Hepatocyte (in vitro differentiated cells): ENCODE results near the gene DYRK2.

Experiments
- EZH2 ChIP-seq: fragments of 200-600 bp; sonication (generic); IDR thresholded peaks from 2 replicates; pipeline ENCODE4 v1.6.1; 2016; ENCODE audit warnings: antibody characterized with exemption, mild to moderate bottlenecking, borderline replicate concordance
- EZH2phosphoT487 ChIP-seq: fragments of 200-600 bp; sonication (generic); IDR thresholded peaks from one replicate; pipeline ENCODE4 v1.6.1; 2018; ENCODE audit warnings: antibody characterized with exemption, mild to moderate bottlenecking, low read depth, moderate library complexity; ENCODE audit not compliant: unreplicated experiment, severe bottlenecking
- TF ChIP-seq, protein P1 (sequence below): fragments of 200-600 bp; sonication (generic); IDR thresholded peaks from 2 replicates; pipeline ENCODE4 v1.5.1; 2016; ENCODE audit warnings: antibody characterized with exemption, mild to moderate bottlenecking; ENCODE audit not compliant: poor library complexity

DNA sequence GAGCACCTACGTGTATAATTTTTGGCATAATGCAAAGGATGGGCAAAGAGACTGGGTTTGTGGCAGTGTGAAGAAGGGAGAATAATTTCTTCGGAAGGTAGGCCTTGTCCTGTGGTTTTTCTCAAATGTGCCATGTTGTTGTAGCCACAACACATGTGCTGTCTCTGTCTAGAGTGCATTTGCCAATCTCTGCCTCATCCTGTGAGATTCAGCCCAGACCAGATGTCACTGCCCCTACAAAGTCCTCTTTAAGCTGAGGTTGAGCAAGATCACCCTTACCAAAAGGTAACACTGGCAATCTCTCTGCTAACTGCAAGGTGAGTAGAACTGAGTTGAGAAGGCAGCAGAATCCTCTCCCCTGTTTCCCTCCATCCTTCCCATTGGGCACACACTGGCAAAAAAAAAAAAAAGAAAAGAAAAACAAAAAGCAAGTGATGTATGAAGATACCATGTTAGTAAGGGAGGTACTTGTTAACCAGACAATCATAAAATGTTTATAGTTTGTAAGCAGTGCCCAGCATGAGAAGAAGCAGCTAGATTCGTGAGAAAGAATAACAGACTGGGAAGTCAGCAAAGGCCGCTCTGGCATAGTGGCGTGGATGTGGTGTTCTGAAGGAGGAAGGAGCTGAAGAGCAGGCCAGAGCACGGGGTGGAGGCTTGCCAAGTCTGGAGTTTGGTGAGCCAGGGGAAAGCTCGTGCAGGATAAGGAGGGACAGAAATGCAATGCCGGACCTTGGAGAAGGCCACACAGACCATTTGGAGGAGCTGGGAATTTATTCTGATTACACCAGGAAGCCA, 18.9 kb downstream of the DYRK2 start:
- TF ChIP-seq, protein P1, sequence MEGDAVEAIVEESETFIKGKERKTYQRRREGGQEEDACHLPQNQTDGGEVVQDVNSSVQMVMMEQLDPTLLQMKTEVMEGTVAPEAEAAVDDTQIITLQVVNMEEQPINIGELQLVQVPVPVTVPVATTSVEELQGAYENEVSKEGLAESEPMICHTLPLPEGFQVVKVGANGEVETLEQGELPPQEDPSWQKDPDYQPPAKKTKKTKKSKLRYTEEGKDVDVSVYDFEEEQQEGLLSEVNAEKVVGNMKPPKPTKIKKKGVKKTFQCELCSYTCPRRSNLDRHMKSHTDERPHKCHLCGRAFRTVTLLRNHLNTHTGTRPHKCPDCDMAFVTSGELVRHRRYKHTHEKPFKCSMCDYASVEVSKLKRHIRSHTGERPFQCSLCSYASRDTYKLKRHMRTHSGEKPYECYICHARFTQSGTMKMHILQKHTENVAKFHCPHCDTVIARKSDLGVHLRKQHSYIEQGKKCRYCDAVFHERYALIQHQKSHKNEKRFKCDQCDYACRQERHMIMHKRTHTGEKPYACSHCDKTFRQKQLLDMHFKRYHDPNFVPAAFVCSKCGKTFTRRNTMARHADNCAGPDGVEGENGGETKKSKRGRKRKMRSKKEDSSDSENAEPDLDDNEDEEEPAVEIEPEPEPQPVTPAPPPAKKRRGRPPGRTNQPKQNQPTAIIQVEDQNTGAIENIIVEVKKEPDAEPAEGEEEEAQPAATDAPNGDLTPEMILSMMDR: no peak
- TF ChIP-seq EZH2 (no peak), EZH2phosphoT487 (no peak)
